C4-2B (cell line): ENCODE data around the gene DLG2.

Source experiments
- CTCF ChIP-seq: fragments of 450-650 bp; conservative IDR thresholded peaks from 2 replicates; pipeline ENCODE4 v1.5.1; 2017; ENCODE audit warnings: mild to moderate bottlenecking
- ZFX ChIP-seq: fragments of 450-650 bp; IDR thresholded peaks from 2 replicates; pipeline ENCODE4 v1.6.1; 2017

DNA sequence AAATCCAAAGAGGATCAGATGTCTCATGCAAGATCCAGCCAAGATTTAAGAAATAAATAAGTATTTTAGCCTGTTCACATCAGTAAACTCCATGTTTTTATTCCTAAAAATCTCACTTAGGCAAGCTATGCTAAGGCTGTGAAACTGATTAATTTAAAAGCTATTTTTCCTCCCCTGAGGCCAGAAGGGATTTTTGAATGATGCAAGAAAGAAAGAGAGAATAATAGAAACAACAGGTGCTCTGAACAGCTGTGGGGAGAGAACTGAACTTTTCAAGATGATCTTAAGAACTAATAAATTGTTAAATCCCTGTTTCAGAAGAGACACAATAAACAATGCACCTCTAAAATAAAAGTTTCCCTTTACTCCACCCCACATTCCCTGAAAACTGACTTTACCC lies 241.6 kb downstream of the DLG2 start:
- TF ChIP-seq CTCF (no peak), ZFX (no peak)
